ENCODE data around the gene HSPBP1. TPM values are rescaled to one million over a fixed set of nuclear protein-coding genes. Genes with fewer than 3 reads are reported as not detected.
A peak's percentile ranks its signal among the peaks of the same experiment; 100 is the strongest.

Gene HSPBP1
- polyA plus RNA-seq, 3 donors = 12.3 to 17.0 (median 15.3) TPM

DNA sequence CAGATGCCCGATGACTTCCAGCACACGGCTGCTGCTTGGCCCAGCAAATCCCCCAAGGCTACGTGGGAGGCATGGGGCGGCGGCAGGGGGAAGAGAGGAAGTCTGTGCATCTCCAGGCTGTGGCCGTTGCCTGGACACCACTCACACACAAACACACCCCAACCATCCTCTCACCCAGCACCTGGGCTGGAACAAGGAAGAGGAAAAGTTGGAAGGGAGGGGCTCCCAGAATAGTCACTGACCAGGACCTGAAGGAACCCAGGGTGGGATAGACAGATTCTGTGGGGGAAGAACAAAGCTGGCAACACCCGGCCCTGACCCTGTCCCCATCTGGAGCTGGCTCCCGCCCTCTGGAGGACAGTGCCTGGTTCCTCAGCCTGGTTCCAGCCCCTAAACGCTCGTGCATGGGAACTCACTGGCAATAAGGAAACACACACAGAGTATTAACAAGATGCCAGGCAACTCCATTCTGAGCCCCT lies 32.2 kb downstream of the HSPBP1 start:
- TF ChIP-seq, protein P1, sequence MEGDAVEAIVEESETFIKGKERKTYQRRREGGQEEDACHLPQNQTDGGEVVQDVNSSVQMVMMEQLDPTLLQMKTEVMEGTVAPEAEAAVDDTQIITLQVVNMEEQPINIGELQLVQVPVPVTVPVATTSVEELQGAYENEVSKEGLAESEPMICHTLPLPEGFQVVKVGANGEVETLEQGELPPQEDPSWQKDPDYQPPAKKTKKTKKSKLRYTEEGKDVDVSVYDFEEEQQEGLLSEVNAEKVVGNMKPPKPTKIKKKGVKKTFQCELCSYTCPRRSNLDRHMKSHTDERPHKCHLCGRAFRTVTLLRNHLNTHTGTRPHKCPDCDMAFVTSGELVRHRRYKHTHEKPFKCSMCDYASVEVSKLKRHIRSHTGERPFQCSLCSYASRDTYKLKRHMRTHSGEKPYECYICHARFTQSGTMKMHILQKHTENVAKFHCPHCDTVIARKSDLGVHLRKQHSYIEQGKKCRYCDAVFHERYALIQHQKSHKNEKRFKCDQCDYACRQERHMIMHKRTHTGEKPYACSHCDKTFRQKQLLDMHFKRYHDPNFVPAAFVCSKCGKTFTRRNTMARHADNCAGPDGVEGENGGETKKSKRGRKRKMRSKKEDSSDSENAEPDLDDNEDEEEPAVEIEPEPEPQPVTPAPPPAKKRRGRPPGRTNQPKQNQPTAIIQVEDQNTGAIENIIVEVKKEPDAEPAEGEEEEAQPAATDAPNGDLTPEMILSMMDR (IDR thresholded peaks at IDR 0.05) = no peak
- intact Hi-C loops (cut with micrococcal nuclease) = no loop called here
- H3K4me3 ChIP-seq (replicated peaks in 1 of 3; ENCODE audit: low read depth in 2 of 3, low read length in 3 of 3) = no peak overlapping the region
- H3K36me3 Mint-ChIP-seq = peaks cover 47 to 76% of the 10 kb centered on the region in 2 donors
- no peak overlapping the region for H3K9ac ChIP-seq (ENCODE audit: insufficient read depth, low read length, poor library complexity, severe bottlenecking)
- H3K27me3 ChIP-seq (ENCODE audit: control insufficient read depth in 2 of 2, insufficient read depth in 2 of 2, low read length in 2 of 2) = no peaks in the 10 kb centered on the region
- H3K9me3 Mint-ChIP-seq = no peaks in the 10 kb centered on the region
- WGBS (ENCODE audit: insufficient coverage) = 24% methylated on average over 5 of the region's 10 CpGs
- peak overlapping the region; percentile 57 to 78 (median 74) for H3K27ac Mint-ChIP-seq
- DNase-seq = no peak
- peaks cover 100% of the 10 kb centered on the region for H4K20me1 ChIP-seq (ENCODE audit: insufficient read depth, low read length)
- peaks cover 0 to 2% (median 0%) of the 10 kb centered on the region in 3 donors for H3K27me3 Mint-ChIP-seq (ENCODE audit: low read depth in 3 of 3)
- no peak overlapping the region for H2AFZ ChIP-seq (ENCODE audit: insufficient read depth, low read depth, low read length, poor library complexity, severe bottlenecking)
- peaks cover 92% of the 10 kb centered on the region for H3K79me2 ChIP-seq (ENCODE audit: insufficient read depth, low read length)
- peaks cover 41% of the 10 kb centered on the region for H3K4me1 Mint-ChIP-seq
- H3K4me2 ChIP-seq (replicated peaks; ENCODE audit: extremely low read depth, low read length, poor library complexity, severe bottlenecking) = no peak overlapping the region
- no peaks in the 10 kb centered on the region for H3K9me3 ChIP-seq (replicated peaks in 1 of 2; ENCODE audit: control insufficient read depth in 1 of 2, insufficient read depth in 1 of 2, low read length in 2 of 2)
- peaks cover 17 to 43% of the 10 kb centered on the region in 2 donors for H3K4me1 ChIP-seq (ENCODE audit: control insufficient read depth in 1 of 2, insufficient read depth in 2 of 2, low read length in 2 of 2)
- H3K36me3 ChIP-seq (replicated peaks in 1 of 2; ENCODE audit: control insufficient read depth in 1 of 2, insufficient read depth in 2 of 2, low read length in 2 of 2) = peaks cover 49 to 78% of the 10 kb centered on the region in 2 donors
- peak overlapping the region in 1 of 2 donors; percentile 66 for H3K27ac ChIP-seq (ENCODE audit: low read depth in 1 of 2, low read length in 2 of 2)
- no peak overlapping the region for H3K4me3 Mint-ChIP-seq

DNA sequence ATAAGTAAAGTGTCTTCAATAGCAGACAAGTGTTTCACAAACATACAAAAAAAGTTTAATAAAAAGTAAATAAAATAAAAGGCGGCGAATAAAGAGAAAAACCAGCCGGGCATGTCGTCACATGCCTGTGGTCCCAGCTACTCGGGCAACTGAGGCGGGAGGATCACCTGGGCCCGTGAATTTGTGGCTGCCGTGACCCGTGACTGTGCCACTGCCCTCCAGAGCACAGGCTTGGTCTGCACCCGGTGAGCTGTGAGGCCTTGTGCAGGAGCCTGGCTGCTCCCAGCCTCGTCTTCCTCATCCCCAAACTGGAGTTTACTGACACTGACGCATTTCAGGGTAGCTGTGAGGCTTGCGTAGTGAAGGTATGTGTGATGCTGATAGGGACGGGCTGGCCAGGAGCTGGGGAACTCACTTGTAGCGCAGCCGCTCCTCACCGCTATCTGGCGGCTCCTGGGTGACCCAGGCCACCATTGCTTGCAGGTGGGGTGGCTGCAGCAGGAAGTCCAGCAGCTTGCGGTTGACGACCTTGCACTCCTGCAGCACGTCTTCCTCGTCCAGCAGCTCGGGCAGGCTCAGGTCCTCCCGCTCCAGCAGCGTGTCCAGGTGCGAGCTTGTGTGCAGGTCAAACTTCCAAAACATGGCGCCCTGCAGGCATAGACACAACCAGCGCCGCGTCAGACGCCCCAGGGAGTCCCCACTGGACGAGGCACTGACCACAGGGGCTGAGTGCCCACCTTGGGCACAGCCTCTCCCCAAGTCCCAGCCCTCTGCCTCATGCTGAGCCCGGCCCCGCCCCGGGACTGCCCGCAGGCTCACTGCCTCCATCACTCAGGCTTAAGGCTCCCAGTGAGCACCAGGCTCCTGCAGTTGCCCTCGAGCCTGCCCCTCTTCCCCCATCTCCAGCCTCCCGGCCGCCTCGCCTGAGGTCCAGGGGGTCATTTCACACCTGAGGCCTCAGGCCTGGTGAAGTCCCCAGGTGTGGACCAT lies 33.2 kb downstream of the HSPBP1 start:
- Mint-ChIP-seq H3K4me3 (no peak overlapping the region), H3K27ac (peak overlapping the region in 1 of 7 donors; percentile 68), H3K27me3 (ENCODE audit: low read depth in 3 of 3) (peaks cover 0 to 2% (median 2%) of the 10 kb centered on the region in 3 donors), H3K9me3 (no peaks in the 10 kb centered on the region), H3K4me1 (peaks cover 32% of the 10 kb centered on the region), H3K36me3 (peaks cover 50 to 83% of the 10 kb centered on the region in 2 donors)
- no peak overlapping the region for H3K4me3 ChIP-seq (replicated peaks in 1 of 3; ENCODE audit: low read depth in 2 of 3, low read length in 3 of 3)
- intact Hi-C loops (cut with micrococcal nuclease) = no loop called here
- no peak overlapping the region for H3K9ac ChIP-seq (ENCODE audit: insufficient read depth, low read length, poor library complexity, severe bottlenecking)
- TF ChIP-seq, protein P1 (IDR thresholded peaks at IDR 0.05) = no peak
- no peak overlapping the region for H3K4me2 ChIP-seq (replicated peaks; ENCODE audit: extremely low read depth, low read length, poor library complexity, severe bottlenecking)
- H3K9me3 ChIP-seq (replicated peaks in 1 of 2; ENCODE audit: control insufficient read depth in 1 of 2, insufficient read depth in 1 of 2, low read length in 2 of 2) = no peaks in the 10 kb centered on the region
- peaks cover 100% of the 10 kb centered on the region for H4K20me1 ChIP-seq (ENCODE audit: insufficient read depth, low read length)
- no peak for DNase-seq
- H3K4me1 ChIP-seq (ENCODE audit: control insufficient read depth in 1 of 2, insufficient read depth in 2 of 2, low read length in 2 of 2) = peaks cover 8 to 34% of the 10 kb centered on the region in 2 donors
- H3K27me3 ChIP-seq (ENCODE audit: control insufficient read depth in 2 of 2, insufficient read depth in 2 of 2, low read length in 2 of 2) = no peaks in the 10 kb centered on the region
- peak overlapping the region in 1 of 2 donors; percentile 66 for H3K27ac ChIP-seq (ENCODE audit: low read depth in 1 of 2, low read length in 2 of 2)
- WGBS (ENCODE audit: insufficient coverage) = 91% methylated on average over 33 of the region's 40 CpGs
- no peak overlapping the region for H2AFZ ChIP-seq (ENCODE audit: insufficient read depth, low read depth, low read length, poor library complexity, severe bottlenecking)
- peaks cover 91% of the 10 kb centered on the region for H3K79me2 ChIP-seq (ENCODE audit: insufficient read depth, low read length)
- H3K36me3 ChIP-seq (replicated peaks in 1 of 2; ENCODE audit: control insufficient read depth in 1 of 2, insufficient read depth in 2 of 2, low read length in 2 of 2) = peaks cover 58 to 87% of the 10 kb centered on the region in 2 donors
